Transverse colon (tissue), 4 donors: ENCODE results near the gene GRIN2A. TPM values are rescaled to one million over a fixed set of nuclear protein-coding genes. Genes with fewer than 3 reads are reported as not detected.

Source experiments
- DNase-seq: peaks from one replicate; pipeline ENCODE4 v3.0.0-alpha.2; 2019
- H3K27ac ChIP-seq, 4 donors: fragments of 200-600 bp; sonication (generic); 2 replicates each; pipeline ENCODE4 v1.5.1; 2016 to 2018; ENCODE audit warnings: inconsistent platforms in 4 of 4
- H3K27me3 ChIP-seq: fragments of 200-600 bp; sonication (generic); 2 replicates; pipeline ENCODE4 v1.5.1; 2017; ENCODE audit warnings: inconsistent platforms
- H3K36me3 ChIP-seq, 4 donors: fragments of 200-600 bp; sonication (generic); 2 replicates each; pipeline ENCODE4 v1.5.1; 2017 to 2019; ENCODE audit warnings: inconsistent platforms in 4 of 4
- H3K4me1 ChIP-seq, 4 donors: fragments of 200-600 bp; sonication (generic); 2 replicates each; pipeline ENCODE4 v1.5.1; 2017 to 2020; ENCODE audit warnings: inconsistent platforms in 4 of 4
- H3K4me3 ChIP-seq, 4 donors: fragments of 200-600 bp; sonication (generic); 1 replicate in 1 of 4; 2 replicates in 3 of 4; pipeline versions ENCODE4 v1.5.1 to v1.6.1; 2017 to 2019; ENCODE audit warnings: inconsistent platforms in 4 of 4
- H3K9me3 ChIP-seq, 2 donors: fragments of 200-600 bp; sonication (generic); 2 replicates each; pipeline ENCODE4 v1.5.1; 2017 to 2019; ENCODE audit warnings: inconsistent platforms in 2 of 2
- CTCF ChIP-seq, 5 experiments: fragments of 200-600 bp in 3 of 5; fragments of 450-650 bp in 2 of 5; sonication (generic) in 3 of 5; IDR thresholded peaks; 1 replicate in 2 of 5; 2 replicates in 3 of 5; pipeline ENCODE4 v1.5.1; 2016 to 2017; ENCODE audit warnings: antibody characterized with exemption in 5 of 5, inconsistent platforms in 3 of 5, mild to moderate bottlenecking in 2 of 5, moderate library complexity in 1 of 5
- EP300 ChIP-seq: sonication (generic); formaldehyde crosslinking; IDR thresholded peaks from one replicate; pipeline ENCODE4 v1.6.1; 2017; ENCODE audit warnings: antibody characterized with exemption, low read depth
- POLR2A ChIP-seq: fragments of 450-650 bp; IDR thresholded peaks from one replicate; pipeline ENCODE4 v1.6.1; 2016; ENCODE audit warnings: antibody characterized with exemption, mild to moderate bottlenecking, moderate library complexity
- POLR2AphosphoS5 ChIP-seq, 3 donors: sonication (generic); formaldehyde crosslinking; IDR thresholded peaks; one replicate each; pipeline ENCODE4 v1.6.1; 2016; ENCODE audit warnings: antibody characterized with exemption in 3 of 3
- WGBS, 2 donors: methylation state at CpG; one replicate each; pipeline ENCODE4 v1.1.5; 2018; ENCODE audit warnings: low coverage in 1 of 2; 5-methylcytosine and 5-hydroxymethylcytosine counted together
- in situ Hi-C, 4 donors: fragments of 200-750 bp; cut with MboI; loops; one replicate each; pipeline versions ENCODE4 v1.15.0 to v1.15.1; 2017; ENCODE audit warnings: low sequenced_read_pairs in 3 of 4, low pct_ligation_motif_present in 1 of 4, low pct_unique_long_range_greater_than_20kb in 1 of 4
- intact Hi-C: fragments of 100-400 bp; cut with DNase I; formaldehyde crosslinking; loops from one replicate; pipeline ENCODE4 v1.15.1; 2023; ENCODE audit warnings: low total_unique reads
- total RNA-seq, 4 donors: library from RNA; depleted of rRNA; stranded (reverse); fragments of >200 nt; gene quantifications; one replicate each; pipeline ENCODE4 v1.1.0, GENCODE V29; 2016

GRIN2A gene
- total RNA-seq, 4 donors from 2014 or later: 0.14 to 0.37 (median 0.18) TPM

GRCh38 chr16:9932919-9933653, 249.1 kb downstream of the GRIN2A start:
- intact Hi-C loops (no loop called here), in situ Hi-C loops (no loop called here)
- TF ChIP-seq POLR2AphosphoS5 (IDR thresholded peaks at IDR 0.05) (no peak), POLR2A (no peak), CTCF (IDR thresholded peaks at IDR 0.05) (no peak), EP300 (no peak)
- no peak overlapping the region for H3K27ac ChIP-seq
- DNase-seq: no peak
- H3K36me3 ChIP-seq: no peaks in the 10 kb centered on the region
- no peaks in the 10 kb centered on the region for H3K27me3 ChIP-seq
- no peaks in the 10 kb centered on the region for H3K4me1 ChIP-seq
- H3K4me3 ChIP-seq: no peak overlapping the region
- 65 to 80% methylated on average over 4 to 5 of the region's 5 CpGs for WGBS, 2 donors
- H3K9me3 ChIP-seq: no peaks in the 10 kb centered on the region

- Histone ChIP-seq H3K27ac (no peak overlapping the region), H3K4me3 (no peak overlapping the region), H3K36me3 (no peaks in the 10 kb centered on the region), H3K4me1 (no peaks in the 10 kb centered on the region), H3K9me3 (no peaks in the 10 kb centered on the region), H3K27me3 (no peaks in the 10 kb centered on the region)
- no peak for DNase-seq
- intact Hi-C loops: no loop called here
- TF ChIP-seq CTCF (IDR thresholded peaks at IDR 0.05): no peak
- no peak for TF ChIP-seq POLR2A
- no peak for TF ChIP-seq EP300
- TF ChIP-seq POLR2AphosphoS5 (IDR thresholded peaks at IDR 0.05): no peak
- in situ Hi-C loops: no loop called here
- 61% methylated on average over 1 of the region's 1 CpG; no CpG with 5 or more reads in 1 of the 2 donors for WGBS, 2 donors
Observed at GRCh38 chr16:9932000-9932399, 250.2 kb downstream of the GRIN2A start.

- no peaks in the 10 kb centered on the region for H3K36me3 ChIP-seq
- 73% methylated on average over 4 of the region's 4 CpGs; no CpG with 5 or more reads in 1 of the 2 donors for WGBS, 2 donors
- in situ Hi-C loops (no loop called here), intact Hi-C loops (no loop called here)
- TF ChIP-seq CTCF (IDR thresholded peaks at IDR 0.05): no peak
- no peak for TF ChIP-seq POLR2AphosphoS5 (IDR thresholded peaks at IDR 0.05)
- TF ChIP-seq POLR2A: no peak
- TF ChIP-seq EP300: no peak
- no peaks in the 10 kb centered on the region for H3K9me3 ChIP-seq
- no peaks in the 10 kb centered on the region for H3K4me1 ChIP-seq
- H3K4me3 ChIP-seq: no peak overlapping the region
- no peaks in the 10 kb centered on the region for H3K27me3 ChIP-seq
- DNase-seq: no peak
- no peak overlapping the region for H3K27ac ChIP-seq
Observed at GRCh38 chr16:9929836-9930235, 252.4 kb downstream of the GRIN2A start.

- H3K4me1 ChIP-seq: no peaks in the 10 kb centered on the region
Observed at GRCh38 chr16:9929313-9929712, 252.9 kb downstream of the GRIN2A start.

More at GRCh38 chr16:9929313-9929712, 252.9 kb downstream of the GRIN2A start:
- Histone ChIP-seq H3K9me3 (no peaks in the 10 kb centered on the region), H3K36me3 (no peaks in the 10 kb centered on the region), H3K4me3 (no peak overlapping the region), H3K27me3 (no peaks in the 10 kb centered on the region), H3K27ac (no peak overlapping the region)
- no peak for DNase-seq
- TF ChIP-seq CTCF (IDR thresholded peaks at IDR 0.05) (no peak), POLR2AphosphoS5 (IDR thresholded peaks at IDR 0.05) (no peak)
- intact Hi-C loops: no loop called here
- in situ Hi-C loops: no loop called here
